ENCODE data around the gene CAV2. TPM values are rescaled to one million over a fixed set of nuclear protein-coding genes. Genes with fewer than 3 reads are reported as not detected.

Gene CAV2
- total and polyA plus RNA-seq, 8 donors = 15.0 to 27.6 (median 25.7) TPM

- DNase-seq (no peak), FAIRE-seq (no peak), ATAC-seq (no peak)
- H3K36me3 ChIP-seq = no peaks in the 10 kb centered on the region
- H3K4me3 ChIP-seq = no peak overlapping the region
- WGBS, 2 donors = 89 to 94% methylated on average over 11 of the region's 11 CpGs
- no peaks in the 10 kb centered on the region for H3K4me1 ChIP-seq
- TF ChIP-seq, protein P1, sequence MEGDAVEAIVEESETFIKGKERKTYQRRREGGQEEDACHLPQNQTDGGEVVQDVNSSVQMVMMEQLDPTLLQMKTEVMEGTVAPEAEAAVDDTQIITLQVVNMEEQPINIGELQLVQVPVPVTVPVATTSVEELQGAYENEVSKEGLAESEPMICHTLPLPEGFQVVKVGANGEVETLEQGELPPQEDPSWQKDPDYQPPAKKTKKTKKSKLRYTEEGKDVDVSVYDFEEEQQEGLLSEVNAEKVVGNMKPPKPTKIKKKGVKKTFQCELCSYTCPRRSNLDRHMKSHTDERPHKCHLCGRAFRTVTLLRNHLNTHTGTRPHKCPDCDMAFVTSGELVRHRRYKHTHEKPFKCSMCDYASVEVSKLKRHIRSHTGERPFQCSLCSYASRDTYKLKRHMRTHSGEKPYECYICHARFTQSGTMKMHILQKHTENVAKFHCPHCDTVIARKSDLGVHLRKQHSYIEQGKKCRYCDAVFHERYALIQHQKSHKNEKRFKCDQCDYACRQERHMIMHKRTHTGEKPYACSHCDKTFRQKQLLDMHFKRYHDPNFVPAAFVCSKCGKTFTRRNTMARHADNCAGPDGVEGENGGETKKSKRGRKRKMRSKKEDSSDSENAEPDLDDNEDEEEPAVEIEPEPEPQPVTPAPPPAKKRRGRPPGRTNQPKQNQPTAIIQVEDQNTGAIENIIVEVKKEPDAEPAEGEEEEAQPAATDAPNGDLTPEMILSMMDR (IDR thresholded peaks at IDR 0.05) = no peak
- no peaks in the 10 kb centered on the region for H3K9me3 ChIP-seq
- intact Hi-C loops (cut with DNase I) = no loop called here
- no peaks in the 10 kb centered on the region for H3K27me3 ChIP-seq
- no peak overlapping the region for H3K27ac ChIP-seq
Measured at GRCh38 chr7:116546054-116546453, 46.5 kb downstream of the CAV2 start.

DNA sequence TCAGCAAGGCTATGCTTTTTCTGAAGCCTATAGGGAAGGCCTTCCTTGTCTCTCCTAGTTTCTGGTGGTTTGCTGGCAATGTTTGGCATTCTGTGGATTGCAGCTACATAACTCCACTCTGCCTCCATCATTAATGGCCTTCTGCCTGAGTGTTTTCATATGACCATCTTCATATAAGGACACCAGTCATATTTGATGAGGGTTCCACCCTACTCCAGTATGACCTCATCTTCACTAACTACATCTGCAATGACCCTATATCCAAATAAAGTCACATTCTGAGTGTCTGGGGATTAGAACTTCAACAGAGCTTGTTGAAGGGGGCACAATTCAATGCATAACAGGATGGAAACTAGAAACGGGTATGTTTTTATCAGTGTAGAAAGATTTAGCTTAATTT, 47.4 kb downstream of the CAV2 start:
- H3K27ac ChIP-seq = no peak overlapping the region
- ATAC-seq = no peak

GRCh38 chr7:116547347-116547746, 47.8 kb downstream of the CAV2 start:
- H3K9me3 ChIP-seq = no peaks in the 10 kb centered on the region
- intact Hi-C loops (cut with DNase I) = no loop called here
- TF ChIP-seq, protein P1 (IDR thresholded peaks at IDR 0.05) = no peak
- H3K4me1 ChIP-seq = no peaks in the 10 kb centered on the region
- DNase-seq = no peak
- ATAC-seq = no peak
- no peaks in the 10 kb centered on the region for H3K36me3 ChIP-seq
- FAIRE-seq = no peak
- H3K27me3 ChIP-seq = no peaks in the 10 kb centered on the region
- 62 to 79% methylated on average over 2 of the region's 2 CpGs for WGBS, 2 donors
- no peak overlapping the region for H3K27ac ChIP-seq
- no peak overlapping the region for H3K4me3 ChIP-seq

More for the DNA sequence above, 47.4 kb downstream of the CAV2 start:
- WGBS, 2 donors = 68 to 78% methylated on average over 1 of the region's 1 CpG
- H3K36me3 ChIP-seq = no peaks in the 10 kb centered on the region
- no peaks in the 10 kb centered on the region for H3K27me3 ChIP-seq
- no peaks in the 10 kb centered on the region for H3K4me1 ChIP-seq
- intact Hi-C loops (cut with DNase I) = no loop called here
- no peaks in the 10 kb centered on the region for H3K9me3 ChIP-seq
- no peak for DNase-seq
- H3K4me3 ChIP-seq = no peak overlapping the region
- FAIRE-seq = no peak
- TF ChIP-seq, protein P1 (IDR thresholded peaks at IDR 0.05) = no peak

DNA sequence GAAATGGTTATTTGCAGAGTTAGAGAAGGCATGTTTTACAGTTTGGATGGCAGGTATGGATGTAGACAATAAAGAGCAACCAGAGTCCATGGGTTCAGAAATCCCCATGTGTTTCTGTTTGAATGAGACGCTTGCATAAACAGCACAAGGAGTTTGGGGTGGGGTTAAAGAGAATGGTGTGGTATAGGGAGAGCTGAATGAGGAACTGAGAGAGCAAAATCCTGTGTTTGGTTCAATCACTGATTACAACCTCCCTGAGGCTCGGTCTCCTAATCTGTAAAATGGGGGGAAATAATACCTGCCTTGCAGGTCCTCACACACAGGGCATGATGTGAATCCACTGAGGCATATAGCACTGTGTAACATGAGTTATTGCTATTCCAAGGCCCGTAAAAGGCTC, 49.0 kb downstream of the CAV2 start:
- Histone ChIP-seq H3K4me1 (no peaks in the 10 kb centered on the region), H3K27ac (no peak overlapping the region), H3K9me3 (no peaks in the 10 kb centered on the region), H3K27me3 (no peaks in the 10 kb centered on the region), H3K36me3 (no peaks in the 10 kb centered on the region), H3K4me3 (no peak overlapping the region)
- DNase-seq = no peak
- intact Hi-C loops (cut with DNase I) = no loop called here
- TF ChIP-seq, protein P1 (IDR thresholded peaks at IDR 0.05) = no peak
- ATAC-seq = no peak
- no peak for FAIRE-seq
- WGBS, 2 donors = 81 to 91% methylated on average over 3 of the region's 3 CpGs

DNA sequence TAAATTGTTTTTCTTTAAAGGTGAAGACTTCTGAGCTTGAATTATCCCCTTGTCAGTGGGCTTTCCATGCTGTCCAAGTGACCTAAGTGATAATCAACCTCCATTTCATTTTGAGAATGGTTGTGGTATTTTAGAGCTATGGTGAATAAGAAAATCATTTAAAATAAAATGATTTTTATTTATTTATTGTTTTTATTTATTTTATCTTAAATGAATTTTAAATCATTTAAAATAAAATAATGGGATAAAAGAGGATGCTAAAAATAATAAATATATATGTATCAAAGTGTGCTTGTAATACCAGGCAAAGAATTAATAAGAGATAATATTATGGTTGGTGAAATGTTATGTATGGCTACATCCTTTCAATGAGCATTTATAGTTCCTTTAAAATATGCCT, 49.8 kb downstream of the CAV2 start:
- no peak overlapping the region for H3K27ac ChIP-seq
- TF ChIP-seq, protein P1 (IDR thresholded peaks at IDR 0.05) = no peak
- intact Hi-C loops (cut with DNase I) = no loop called here
- no peak overlapping the region for H3K4me3 ChIP-seq
- DNase-seq (no peak), FAIRE-seq (no peak), ATAC-seq (no peak)
- H3K9me3 ChIP-seq = no peaks in the 10 kb centered on the region
- no peaks in the 10 kb centered on the region for H3K4me1 ChIP-seq
- H3K36me3 ChIP-seq = no peaks in the 10 kb centered on the region
- no peaks in the 10 kb centered on the region for H3K27me3 ChIP-seq

Data from pancreas (tissue), 10 donors.